NCI-H2171 (cell line): ENCODE measurements around the gene SLC25A26.
"Not testable (repeated sequence)": the region's sequence is repeated elsewhere in the genome, so short reads cannot be mapped to it uniquely, and the experiment has no call there.

Source experiments
- DNase-seq: peaks from one replicate; lab custom pipeline; 2025; lab: John Stamatoyannopoulos, UW

SLC25A26 gene

GRCh38 chr3:66410976-66411375 lies 190.2 kb downstream of the SLC25A26 start:
- DNase-seq, result no peak

- no peak for DNase-seq
Observed at GRCh38 chr3:66411474-66411873, 190.7 kb downstream of the SLC25A26 start.

GRCh38 chr3:66411961-66412887 lies 191.4 kb downstream of the SLC25A26 start:
- no peak for DNase-seq

GRCh38 chr3:66413151-66413751 lies 192.4 kb downstream of the SLC25A26 start:
- no peak for DNase-seq

GRCh38 chr3:66414846-66415245 lies 194.0 kb downstream of the SLC25A26 start:
- no peak for DNase-seq

- DNase-seq, result no peak
Observed at GRCh38 chr3:66415867-66416428, 195.1 kb downstream of the SLC25A26 start.

GRCh38 chr3:66416556-66417304 lies 195.9 kb downstream of the SLC25A26 start:
- DNase-seq, result no peak

- DNase-seq, result no peak
Observed at GRCh38 chr3:66418475-66418931, 197.7 kb downstream of the SLC25A26 start.

- DNase-seq, result no peak
Observed at GRCh38 chr3:66419036-66419435, 198.2 kb downstream of the SLC25A26 start.

- DNase-seq, result not testable (repeated sequence)
Observed at GRCh38 chr3:66421144-66421543, 200.3 kb downstream of the SLC25A26 start.

GRCh38 chr3:66421893-66422292 lies 201.1 kb downstream of the SLC25A26 start:
- not testable (repeated sequence) for DNase-seq

- no peak for DNase-seq
Observed at GRCh38 chr3:66423791-66424190, 203.0 kb downstream of the SLC25A26 start.

- no peak for DNase-seq
Observed at GRCh38 chr3:66425032-66425431, 204.2 kb downstream of the SLC25A26 start.

GRCh38 chr3:66425576-66426114 lies 204.8 kb downstream of the SLC25A26 start:
- DNase-seq, result no peak

- DNase-seq, result no peak
Observed at GRCh38 chr3:66426135-66426534, 205.3 kb downstream of the SLC25A26 start.

- DNase-seq, result no peak
Observed at GRCh38 chr3:66427352-66427751, 206.6 kb downstream of the SLC25A26 start.

GRCh38 chr3:66427951-66428474 lies 207.2 kb downstream of the SLC25A26 start:
- no peak for DNase-seq
